Liver (tissue), 3 donors: ENCODE data around the gene TGM5.

ENCODE experiments used
- CTCF ChIP-seq: fragments of 150-350 bp; IDR thresholded peaks from 2 replicates; pipeline ENCODE4 v1.5.1; 2017; ENCODE audit warnings: improper control_type of control experiment, low read depth, low read length; ENCODE audit not compliant: missing input control
- REST ChIP-seq: IDR thresholded peaks from 2 replicates; pipeline ENCODE4 v1.6.1; 2016; ENCODE audit warnings: antibody characterized with exemption, mild to moderate bottlenecking
- SP1 ChIP-seq: IDR thresholded peaks from 2 replicates; pipeline ENCODE4 v1.6.1; 2018; ENCODE audit warnings: antibody characterized with exemption, mild to moderate bottlenecking
- donor health status: healthy.
- donor health status: healthy.

DNA sequence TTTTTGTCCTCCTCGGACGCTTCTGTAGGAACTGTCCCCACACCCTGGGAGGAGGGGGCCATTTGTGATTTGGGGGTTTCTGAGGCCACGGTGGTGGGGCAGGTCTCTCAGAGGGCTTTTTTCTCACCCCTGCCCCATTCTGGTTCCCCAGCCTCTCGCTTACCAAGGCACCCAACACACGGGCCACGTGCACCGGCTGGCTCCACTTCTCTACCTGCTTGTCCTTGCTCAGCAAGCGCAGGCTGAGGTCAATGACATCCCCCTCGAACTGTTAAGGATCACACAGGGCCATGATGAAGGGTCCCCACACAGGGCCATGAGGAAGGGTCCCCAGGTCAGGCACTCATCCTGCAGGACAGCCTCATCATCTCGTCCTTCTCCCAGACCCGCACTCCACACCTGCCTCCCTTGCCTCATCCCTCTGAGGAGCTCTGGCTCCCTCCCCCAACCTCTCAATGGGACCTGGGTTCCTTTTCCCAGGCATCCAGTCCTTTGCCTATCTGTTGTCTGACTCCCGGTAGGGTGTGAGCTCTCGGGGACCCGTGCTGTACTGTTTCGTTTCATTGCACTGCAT, 56.5 kb downstream of the TGM5 start:
- no peak for TF ChIP-seq REST
- TF ChIP-seq SP1: no peak
- no peak for TF ChIP-seq CTCF
